ENCODE results near the gene FSTL4.
A peak's percentile ranks its signal among the peaks of the same experiment; 100 is the strongest.

FSTL4 gene

DNA sequence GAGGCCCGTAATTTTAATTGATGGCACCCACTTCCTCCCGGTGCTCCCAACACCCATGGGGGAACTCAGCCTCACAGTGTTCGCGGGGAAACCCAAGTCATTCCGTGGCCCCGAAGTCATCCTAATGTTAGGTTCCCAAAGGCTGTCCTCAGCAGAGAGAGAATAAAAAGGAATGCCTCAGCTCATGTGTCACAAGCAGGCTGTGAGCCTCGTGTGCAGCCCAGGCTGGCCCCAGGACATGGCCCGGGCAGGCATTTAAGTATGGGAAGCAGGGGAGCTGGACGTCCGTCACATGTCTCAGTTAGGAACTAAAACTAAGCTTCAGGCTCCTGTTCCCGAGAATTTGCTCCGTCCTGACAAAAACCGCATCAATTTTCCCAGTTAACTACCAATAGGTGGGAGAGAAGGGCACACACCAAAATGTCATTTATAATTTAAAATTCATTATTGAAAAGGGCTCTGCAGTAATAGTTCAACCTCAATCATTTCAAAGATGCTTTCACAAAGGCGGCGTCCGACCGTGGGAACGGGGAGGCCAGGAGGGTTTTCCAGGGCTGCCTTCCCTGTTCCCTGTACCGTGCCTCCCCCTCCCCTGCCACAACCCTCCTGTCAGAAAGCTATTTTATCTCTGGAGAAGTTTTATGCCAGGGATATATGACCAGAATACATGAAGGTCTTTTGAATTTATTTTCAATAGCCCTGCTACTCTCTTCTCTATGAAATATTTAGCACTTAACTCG is 137.3 kb downstream of the FSTL4 start:
- DNase-seq: no peak

DNA sequence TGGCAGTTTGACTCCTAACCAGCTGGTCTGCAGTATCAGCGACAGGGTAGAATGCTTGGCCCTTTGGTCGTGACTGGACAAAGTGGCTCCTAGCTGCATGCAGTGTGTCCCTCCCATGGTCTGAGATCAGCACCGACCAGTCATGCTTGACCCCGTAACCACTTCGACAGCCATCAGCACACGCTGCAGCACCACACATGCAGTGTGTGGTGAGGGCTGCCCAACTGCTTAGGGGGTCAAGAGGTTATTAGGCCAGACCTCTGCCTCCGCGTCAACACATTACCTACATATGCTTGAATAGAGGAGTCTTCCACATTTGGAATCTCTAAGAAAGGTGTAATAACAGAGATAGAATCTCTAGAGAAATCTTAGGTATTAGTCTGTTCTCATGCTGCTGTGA is 139.1 kb downstream of the FSTL4 start:
- DNase-seq: no peak

DNA sequence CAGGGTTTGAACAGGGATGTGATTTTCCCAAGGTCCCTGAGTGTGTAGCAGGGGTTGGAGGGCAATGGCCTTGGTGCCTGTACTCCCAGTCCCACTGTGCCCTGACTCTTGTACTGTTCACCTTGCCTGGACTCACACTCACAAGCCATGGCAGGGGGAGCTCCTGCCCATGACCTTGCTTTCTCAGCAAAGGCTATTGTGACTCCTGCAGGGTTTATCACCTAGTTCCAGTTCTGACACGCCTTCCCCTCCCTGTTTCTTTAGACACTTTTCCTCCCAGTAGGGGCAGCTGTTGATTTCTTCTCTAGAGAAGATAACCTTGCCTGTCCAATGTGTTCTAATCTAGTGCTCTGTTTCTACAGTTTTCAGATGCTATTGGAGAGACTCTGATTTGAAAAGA is 139.5 kb downstream of the FSTL4 start:
- DNase-seq: no peak

DNA sequence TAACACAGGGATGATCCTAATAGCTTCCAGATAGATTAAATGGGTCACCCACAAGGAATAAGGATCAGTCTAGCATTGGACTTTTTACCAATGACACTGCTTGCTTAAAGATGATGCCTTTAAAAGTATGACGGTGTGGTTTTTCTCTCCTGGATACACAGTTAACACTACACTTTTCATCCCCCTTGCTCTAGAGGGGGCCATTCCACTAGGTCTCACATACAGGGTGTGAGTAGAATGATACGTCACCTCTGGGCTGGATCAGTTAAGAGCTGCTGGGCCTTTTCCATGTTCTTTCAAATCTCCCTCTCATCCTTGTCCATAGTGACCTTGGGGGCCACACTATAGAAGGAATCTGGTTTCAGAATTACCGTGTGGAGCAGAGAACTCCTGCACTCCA is 140.6 kb downstream of the FSTL4 start:
- no peak for DNase-seq

DNA sequence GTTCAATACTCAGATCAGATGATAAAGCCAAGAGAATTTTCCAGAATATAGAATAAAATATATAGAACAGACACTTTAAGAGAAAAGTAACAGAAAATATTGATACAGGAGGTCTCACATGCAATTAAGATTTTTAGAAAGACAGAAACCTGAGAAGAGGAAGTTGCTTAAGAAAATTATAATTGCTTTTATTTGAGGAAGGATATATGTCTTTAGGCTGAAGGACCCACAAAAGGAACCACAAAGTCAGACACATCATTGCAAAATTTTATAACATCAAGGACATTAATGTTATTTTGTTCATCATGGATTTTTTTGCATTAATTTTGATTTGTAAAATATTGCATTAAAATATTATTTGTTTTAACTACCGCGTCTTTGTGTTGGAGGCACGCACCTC is 141.5 kb downstream of the FSTL4 start:
- no peak for DNase-seq

DNA sequence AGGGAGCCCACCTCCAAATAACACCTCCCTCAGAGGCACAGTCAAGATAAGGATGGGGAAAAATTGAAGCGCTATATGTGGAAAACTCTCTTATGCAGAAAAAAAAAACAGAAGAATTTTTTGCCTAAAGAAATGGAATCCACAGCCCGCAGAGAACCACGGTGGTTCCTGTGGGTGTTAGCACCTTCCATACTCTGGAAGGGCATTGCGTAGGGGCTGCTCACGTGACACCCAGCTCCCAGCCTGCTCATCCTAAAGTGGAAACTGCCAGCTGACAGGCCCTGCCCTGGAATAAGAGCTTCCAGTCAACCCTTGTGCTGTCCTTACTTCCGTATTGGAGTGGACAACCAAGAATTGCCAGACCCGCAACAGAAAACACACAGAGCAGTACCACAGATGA is 142.5 kb downstream of the FSTL4 start:
- no peak for DNase-seq

DNA sequence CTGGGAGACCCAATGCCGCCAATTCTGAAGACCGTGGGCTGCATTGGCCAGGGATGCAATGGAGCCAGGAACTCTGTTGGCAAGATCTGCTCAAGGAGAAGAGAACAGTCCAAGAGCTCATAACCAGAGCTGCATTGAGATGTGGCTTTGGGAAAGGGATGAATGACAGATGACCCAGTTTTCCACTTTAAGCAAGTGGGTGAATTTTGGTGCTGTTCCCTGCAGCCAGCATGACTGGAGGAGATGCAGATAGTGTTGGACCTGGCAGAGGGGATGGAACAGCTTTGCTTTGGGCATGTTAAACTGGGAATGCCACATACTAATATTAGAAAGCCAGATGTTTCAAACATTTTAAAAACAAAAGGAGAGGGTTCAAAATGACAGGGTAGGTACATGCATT is 143.1 kb downstream of the FSTL4 start:
- no peak for DNase-seq

DNA sequence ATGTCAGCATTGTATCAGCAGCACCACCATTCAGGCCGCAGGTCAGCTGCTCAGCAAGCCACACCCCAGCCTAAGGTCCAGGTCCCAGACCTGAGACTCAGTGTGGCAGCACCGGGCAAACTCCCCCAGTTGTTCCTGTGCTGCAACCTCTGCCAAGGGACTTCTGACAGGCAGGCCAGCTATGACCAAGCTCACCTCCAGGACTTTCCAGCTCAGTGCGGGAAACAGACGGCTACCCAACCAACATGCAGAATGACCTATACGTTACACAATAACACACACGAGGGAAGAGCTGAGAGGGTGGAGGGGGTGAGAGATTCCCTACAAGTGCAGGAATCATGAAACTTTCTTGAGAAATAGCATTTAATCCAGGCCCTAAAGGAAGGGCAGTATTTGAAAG is 143.7 kb downstream of the FSTL4 start:
- no peak for DNase-seq

DNA sequence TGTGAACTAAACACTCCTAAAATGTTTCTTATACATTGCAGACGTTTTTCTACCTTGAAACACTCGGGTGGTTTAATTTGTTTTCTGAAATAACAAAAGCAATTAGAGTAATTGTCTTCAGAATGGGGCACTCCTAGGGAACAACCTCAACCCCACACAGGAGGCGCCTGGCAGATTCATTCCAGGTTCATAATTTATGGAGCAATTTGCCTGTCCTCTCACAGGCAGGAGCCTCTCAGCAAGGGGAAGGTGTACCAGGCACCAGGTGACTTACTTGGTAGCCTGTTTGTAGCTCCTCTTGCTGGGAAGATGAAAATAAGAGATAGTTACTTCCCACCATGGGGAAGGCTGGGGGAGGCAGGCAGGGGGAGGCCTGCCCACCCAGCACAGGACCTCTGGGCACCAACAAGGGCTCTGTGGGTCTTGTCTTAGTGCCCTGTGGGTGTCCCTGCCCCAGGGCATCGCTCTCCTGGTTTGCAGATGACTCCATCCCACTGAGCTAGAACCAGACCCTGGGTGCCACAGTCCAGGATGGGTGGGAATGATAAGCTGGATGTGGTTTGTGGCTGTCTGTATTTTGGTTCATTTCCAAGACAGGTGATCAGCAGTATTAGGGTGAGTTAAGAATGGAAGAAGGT is 144.4 kb downstream of the FSTL4 start:
- DNase-seq: no peak

DNA sequence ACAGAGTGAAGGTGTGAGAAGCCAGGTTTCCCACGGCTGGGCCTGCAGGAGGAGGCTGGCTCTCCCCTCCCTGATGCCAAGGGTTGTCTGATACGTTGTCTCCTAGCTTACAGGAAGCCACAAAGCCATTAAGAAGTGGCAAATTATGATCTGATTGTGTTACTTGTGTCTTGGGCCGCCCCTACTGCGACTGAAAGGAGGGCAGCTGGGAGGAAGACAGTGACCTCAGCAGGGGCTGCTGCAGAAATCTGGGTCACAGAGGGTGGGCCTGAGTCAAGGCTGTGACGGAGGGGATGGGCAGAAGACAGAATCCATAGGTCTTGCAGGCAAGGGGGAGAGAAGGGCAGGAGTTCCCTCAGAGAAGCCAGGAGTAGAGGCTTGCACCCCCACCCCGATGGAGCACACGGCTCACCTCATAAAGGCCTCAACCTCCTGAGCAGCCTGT is 145.0 kb downstream of the FSTL4 start:
- no peak for DNase-seq

DNA sequence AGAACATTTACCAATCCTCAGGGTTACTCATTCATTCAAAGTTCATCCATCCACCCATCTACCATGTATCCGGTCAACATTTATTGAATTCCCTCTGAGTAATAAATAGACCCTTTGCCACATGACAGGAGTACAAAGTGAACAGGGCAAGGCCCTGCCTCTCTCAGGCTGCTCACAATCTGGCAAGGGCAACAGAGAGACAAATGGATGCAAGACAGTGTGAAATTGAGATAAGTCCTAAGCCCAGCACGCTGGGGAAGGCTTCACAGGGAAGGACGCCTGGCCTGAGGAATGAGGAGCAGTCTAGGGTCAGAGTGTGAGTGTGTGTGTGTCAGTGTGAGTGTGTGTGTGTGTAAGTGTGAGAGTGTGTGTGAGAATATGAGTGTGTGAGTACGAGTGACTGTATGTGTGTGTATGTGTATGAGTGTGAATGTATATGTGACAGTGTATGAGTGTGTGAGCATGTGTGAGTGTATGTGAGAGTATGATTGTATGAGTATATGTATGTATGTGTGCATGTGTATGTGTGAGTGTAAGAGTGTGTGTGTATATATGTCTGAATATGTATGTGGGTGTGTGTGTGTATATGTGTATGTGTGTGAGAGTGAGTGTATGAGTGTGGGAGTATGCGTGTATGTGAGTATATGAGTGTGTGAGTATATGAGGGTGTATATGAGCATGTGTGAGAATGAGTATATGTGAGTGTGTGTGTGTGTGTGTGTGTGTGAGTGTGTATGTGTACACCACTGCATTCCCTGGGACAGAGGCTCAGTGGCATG is 145.6 kb downstream of the FSTL4 start:
- DNase-seq: no peak

DNA sequence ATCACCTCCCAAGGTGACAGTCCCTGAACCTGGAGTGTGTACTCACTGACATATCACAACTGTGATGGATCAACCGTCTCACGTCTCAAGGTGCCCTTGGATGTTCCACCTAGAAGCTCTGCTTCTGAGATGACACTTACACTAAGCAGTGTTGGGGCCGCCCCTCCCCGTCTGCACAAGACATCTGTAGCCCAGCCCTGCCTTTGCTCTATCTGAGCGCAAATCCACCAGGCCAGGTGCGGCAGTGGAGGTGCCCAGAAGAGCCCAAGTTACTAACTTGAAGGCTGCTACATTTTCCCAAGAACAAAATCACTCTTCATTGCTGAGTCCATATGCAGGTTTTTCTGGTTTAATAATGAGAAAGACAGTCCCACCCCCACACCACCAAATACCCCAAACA is 148.3 kb downstream of the FSTL4 start:
- DNase-seq: no peak

DNA sequence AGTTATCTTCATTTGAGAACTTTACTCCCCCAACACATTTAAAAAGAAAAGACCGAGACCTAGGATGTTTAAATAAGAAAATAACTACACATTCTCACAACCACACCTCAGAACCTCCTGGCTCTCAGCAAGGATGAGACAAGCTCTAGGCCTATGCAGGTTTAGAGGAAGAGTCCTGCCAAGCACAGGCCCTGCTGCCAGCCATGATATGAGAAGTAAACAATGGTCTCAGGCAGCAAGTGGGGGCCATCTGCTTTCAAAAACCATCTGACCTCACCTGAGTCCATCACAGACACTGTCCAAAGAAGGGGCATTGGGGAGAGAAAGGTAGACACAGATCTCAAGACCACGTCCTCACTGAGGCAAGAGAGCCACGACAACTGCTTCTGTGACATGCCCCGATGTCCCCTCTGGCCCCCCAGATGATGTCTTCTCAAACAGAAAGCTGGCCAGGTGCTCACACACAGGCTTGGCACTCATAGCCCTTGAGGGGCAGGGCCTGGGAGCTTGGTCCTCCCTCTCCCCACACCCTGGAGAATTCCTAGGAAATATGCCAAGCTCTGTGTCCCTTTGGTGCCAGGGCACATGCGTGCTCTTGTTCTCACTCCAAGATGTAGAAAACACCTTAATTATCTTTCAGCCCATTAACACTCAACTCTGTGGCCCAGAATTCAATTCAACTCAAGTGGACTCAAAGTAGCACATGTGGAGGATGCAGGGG is 150.4 kb downstream of the FSTL4 start:
- no peak for DNase-seq

DNA sequence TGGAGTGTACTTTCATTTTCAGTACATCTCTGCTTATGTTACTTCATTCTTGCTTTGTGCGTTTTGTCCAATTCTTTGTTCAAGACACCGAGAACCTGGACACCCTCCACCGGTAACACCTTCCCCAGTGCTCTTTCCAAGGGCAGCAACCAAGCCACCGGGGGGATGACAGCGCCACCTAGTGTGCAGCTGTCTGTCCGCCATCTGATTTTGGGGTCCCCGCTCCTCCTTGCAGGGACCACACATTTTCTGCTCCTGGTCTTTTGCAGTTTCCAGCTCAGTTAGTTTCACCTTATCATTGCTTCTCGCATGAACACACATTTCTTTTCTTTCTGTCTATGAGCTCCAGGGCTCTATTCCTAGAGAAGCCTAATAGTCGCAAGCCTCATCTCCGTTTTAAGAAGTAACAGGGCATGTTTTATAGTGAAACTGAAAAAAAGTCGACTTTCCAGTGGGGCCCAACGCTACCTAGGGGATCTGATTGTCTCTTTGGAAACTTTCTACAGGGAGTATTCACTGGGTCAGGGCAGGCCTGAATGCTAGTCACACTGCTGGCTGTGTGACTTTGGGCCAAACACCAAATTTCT is 152.1 kb downstream of the FSTL4 start:
- peak; percentile 40 for DNase-seq

DNA sequence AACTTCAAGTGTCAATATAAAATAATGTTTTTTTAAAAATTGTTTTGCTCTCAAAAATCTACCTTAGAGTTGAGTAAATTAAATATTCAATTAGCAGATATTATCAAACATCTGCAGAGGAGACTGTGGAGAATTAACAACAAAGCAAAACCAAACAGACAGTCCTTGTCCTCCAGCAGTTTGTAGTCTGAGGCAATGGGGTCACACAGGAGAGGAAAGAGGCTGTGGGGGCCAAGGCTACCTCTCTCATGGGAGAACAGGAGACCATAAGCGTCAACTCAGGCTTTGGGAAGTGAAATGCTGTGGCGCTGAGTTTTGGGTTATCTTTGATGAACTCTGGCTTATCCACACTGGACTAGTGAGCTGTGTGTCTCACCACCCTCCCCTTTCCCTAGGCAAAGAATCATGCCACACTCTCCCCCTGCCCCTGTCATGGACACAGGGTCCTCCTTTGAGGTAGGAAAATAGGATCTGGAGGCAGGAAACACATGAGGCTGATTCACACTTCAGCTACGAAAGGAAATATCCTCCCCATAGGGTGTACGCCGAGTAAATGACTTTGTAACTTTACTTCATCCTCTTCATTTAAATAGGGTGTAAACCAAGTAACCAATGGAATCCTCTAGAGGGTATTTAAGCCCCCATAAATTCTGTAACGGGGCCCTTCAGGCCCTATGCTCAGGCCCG is 152.7 kb downstream of the FSTL4 start:
- no peak for DNase-seq

DNA sequence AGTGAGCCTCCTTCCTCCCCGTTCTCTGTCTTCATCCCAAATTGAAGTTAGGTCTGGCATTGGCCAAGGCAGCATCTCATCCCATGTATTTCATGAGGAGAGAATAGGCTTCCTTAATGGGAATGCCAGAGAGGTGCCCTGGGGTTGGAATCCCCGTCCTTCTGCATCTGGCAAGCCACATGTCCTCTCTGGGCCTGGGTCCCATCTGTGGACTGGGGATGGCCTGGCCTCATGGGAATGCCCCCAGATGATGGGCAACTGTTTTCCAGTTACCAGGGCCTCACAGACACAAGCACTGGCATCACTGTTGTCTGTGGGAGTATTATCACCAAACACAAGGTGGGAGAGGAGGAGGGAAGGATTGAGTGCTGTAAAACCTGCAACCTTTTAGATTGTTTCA is 153.9 kb downstream of the FSTL4 start:
- DNase-seq: no peak

DNA sequence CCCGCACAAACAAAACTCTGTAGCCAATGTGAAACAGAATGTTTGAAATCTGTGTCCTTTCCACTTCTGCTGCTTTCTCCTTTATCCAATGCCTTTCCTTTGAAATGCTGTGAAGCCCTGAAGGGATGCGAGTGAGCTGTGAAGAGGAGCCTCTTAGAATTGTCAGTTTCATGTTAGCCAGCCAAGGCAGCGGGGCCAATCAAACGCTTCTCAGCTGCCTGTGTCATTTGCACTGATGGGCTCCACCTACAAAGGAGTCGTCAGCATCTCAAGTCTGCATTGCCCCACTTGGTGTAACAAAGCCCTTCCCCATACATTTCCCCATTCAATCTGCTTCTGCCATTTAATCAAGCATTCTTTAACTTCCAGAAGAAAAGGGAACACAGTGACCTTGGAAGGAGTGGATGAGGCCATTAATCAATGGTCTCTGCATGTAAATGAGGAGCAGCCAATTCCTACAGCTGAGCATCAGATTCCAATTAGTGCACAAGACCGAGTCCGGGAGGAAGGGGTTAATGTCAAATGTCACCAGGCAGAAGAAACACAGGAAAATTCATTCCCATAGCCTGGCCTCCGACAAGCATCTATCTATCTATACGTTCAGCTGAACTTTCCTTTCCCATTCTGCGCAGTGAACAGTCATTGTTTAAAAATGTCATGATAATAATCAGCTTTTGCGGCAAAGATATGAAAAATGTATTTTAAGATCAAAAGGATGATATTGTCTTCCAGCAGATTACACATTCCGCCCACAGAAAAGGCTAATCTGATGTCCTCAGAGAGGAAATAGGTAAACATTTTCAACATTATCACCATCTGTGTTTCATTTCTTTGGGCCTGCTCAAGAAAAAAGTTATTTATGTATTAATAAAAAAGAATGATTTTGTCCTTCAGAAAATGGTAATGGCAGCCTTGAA is 154.6 kb downstream of the FSTL4 start:
- no peak for DNase-seq

DNA sequence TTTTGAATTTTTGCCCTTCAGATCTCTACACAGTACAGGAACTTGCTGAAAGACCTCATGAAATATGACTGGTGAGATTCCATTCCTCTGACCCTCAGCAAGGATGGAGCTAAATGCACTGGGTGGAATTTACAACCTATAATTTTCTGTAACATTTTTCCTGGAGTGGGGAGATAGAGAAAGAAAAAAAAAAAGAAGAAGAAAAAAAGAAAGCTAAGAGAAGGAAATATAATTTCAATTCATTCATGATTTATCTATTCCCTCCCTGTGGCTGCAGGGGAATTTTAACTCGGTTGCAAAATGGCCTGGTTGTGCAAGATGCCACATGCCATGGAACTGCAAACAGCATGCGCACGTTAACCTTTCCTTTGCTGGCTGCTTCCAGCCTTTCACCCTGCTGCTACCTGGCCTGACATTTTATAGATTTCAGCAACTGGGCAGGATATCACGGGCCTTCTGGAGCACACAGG is 155.4 kb downstream of the FSTL4 start:
- DNase-seq: no peak

DNA sequence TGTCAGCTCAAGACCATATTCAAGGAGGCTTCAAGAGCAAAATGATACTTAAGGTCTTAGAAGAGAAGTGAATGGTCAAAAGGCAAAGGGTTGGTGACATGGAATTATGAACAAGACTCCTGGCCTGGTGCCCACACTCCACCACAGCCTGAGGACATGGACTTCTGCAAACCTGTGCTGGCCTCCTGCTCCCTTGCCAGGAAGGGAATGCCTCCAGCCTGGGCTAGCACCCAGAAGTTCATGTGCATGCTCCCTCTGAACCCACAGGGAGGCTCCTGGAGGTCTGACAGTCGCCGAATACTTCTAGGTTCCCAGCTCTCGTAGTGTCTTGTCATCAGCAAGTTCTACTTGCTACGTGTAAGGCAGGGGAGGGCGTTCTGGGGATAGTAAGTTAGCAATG is 156.7 kb downstream of the FSTL4 start:
- DNase-seq: no peak

DNA sequence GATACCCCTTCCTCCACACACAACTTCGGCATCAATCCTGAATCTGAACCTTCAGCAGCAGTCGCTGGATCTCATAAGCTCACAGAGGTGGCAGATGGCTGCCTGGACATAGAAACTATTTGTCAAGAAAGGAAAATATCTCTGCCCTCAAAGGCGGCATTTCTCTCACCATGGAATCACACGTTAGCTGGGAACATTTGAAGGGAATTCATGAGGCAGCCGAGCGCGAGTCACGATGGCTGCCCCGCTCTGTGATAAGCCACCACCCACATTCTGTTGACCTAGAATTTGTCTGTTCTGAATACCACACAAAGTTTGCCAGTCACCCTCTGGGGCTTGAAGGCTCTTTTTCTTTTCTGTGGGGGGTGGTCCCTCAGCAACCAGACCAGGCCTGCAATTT is 157.9 kb downstream of the FSTL4 start:
- no peak for DNase-seq

DNA sequence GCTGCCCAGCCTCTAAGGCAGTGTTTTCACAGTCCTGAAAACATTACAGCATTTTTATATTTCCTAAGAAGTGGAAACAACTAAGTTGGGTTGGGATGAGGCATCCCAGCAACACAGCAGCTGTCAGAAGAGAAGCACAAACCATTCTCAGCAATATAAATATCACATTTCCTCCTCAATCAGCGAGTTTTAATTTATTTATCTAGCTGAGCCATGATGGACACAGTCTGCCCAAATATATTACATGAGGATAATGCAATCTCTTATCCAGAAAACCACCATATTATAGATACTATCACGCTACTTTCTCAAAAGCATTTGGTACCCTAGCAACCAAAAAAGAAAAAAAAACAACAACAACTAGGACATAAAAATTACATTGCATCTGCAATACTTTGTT is 158.5 kb downstream of the FSTL4 start:
- no peak for DNase-seq
